ENCODE measurements around the gene PHTF2.

The PHTF2 gene

GRCh38 chr7:77877791-77878190 is 79.2 kb downstream of the PHTF2 start:
- DNase-seq (ENCODE audit: low read depth), result no peak

DNA sequence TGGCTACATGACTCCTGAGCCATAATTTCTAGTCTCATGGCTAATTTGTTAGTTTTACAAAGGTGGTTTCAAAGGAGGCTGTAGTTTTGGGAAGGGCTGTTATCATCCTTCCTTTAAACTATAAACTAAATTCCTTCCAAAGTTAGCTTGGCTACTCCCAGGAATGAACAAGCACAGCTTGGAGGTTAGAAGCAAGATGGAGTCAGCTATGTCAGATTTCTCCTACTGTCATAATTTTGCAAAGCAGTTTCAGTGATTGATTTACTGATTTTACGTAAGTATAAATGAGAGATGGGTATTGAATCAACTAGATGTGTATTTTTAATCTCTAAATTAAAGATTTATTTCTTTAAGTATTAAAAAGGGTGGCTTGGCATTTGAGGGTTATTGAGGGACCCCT is 79.9 kb downstream of the PHTF2 start:
- no peak for DNase-seq (ENCODE audit: low read depth)

DNA sequence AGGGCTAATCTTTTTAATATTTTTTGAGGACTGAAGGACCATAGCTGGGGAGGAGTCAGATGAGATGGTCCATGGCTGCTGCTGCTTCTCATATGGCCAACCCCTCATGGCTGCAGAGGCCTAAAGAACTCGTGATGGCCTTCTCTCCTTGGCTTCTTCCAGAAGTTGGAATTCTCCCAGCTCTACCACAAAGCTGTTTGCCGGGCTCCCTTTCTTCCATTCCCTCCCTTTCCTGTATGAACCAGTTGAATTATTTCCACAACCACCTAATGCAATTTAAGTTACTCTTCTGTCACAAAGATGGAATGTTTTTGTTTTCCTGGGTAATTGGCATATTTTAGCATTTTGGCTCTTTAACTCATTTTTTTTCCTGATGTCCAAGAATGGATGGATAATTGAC is 80.7 kb downstream of the PHTF2 start:
- DNase-seq (ENCODE audit: low read depth), result no peak

DNA sequence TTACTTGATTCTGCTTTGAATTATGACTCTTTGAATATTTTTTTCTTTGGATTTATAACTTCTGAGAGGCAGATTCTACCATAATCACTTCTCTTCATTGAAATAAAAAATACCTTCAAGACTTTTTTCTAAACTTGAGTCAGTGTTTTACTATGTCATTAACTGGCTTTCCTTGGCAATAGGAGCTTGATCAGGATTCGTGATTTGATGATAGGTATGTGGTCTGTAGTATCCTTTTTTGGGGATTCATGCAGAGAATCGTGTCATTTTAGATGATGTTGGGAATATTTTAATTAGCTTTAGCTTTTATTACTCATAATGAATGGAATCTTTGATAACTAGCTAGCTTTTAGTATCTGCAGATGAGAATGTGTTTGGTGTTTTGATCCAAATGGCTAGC is 83.3 kb downstream of the PHTF2 start:
- DNase-seq (ENCODE audit: low read depth), result no peak

DNA sequence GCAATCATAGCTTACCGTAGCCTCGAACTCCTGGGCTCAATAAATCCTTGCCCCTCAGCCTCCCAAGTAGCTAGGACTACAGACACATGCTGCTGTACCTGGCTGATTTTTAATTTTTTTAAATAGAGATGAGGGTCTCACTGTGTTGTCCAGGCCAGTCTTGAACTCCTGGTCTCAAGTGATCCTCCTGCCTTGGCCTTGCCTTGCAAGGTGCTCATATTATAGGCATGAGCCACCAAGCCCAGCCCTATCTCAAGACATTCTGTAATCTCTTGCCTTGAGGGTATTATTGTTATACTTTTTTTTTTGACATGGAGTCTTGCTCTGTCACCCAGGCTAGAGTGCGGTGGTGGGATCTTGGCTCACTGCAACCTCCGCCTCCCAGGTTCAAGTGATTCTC is 86.6 kb downstream of the PHTF2 start:
- DNase-seq (ENCODE audit: low read depth), result no peak

DNA sequence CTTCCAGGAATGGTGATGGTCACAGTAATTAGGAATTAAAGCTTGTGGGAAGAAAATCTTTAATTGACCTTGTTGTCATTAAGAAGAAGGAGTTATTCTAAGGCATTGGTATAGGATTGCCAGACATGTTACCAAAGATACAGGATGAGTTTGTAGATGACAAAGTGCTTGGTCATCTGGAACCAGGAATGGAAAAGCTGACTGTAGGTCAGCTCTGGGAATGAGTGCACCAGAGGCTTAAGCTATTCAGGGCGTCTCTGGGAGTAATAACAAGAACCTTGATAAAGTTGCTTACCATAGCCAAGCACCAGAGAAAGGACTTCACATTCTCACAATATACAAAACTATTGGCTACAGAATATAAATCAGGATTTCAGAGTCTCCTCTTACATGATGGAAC is 89.0 kb downstream of the PHTF2 start:
- no peak for DNase-seq (ENCODE audit: low read depth)

GRCh38 chr7:77888998-77889397 is 90.4 kb downstream of the PHTF2 start:
- no peak for DNase-seq (ENCODE audit: low read depth)

GRCh38 chr7:77893813-77894212 is 95.2 kb downstream of the PHTF2 start:
- no peak for DNase-seq (ENCODE audit: low read depth)

DNA sequence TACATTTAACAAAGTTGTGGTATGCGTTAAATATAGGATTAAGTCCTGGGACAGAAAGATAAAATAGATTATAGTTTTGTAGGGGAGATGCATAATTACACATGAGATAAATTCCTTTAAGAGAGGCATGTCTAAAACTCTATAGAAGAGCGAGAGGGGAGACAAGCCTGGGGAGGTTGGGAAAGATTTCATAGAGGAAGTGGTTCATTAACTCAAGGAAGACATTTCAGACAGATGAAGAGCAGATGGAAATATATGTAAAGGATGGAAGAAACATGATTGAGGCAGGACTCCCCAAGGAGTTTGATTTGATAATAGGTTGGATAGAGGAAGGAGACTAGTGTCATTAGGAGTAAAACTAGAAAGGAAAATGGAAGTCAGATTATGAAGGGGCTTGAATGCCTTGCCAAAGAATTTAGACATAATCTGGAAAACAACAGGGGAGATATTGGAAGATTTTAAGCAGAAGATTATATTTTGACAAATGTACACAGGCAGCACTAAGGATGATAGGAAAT is 96.1 kb downstream of the PHTF2 start:
- no peak for DNase-seq (ENCODE audit: low read depth)

DNA sequence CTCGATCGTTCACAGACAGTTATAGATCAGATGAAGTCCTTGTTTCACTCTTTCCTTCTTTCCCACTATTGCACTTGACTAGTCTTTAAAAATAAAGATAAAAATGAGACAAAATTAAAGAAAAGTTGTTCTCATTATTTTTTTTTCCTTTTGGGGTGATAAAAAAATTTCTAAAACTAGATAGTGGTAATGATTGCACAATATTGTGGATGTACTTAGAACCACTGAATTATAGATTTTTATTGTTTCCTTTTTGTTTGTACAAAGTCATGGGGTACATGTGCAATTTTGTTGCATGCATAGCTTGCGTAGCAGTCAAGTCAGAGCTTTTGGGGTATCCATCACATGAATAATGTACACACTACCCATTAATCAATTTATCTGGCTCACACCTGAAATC is 97.3 kb downstream of the PHTF2 start:
- DNase-seq (ENCODE audit: low read depth), result no peak

GRCh38 chr7:77897004-77897547 is 98.5 kb downstream of the PHTF2 start:
- no peak for DNase-seq (ENCODE audit: low read depth)

- no peak for DNase-seq (ENCODE audit: low read depth)
These were observed 100.9 kb downstream of the PHTF2 start for GRCh38 chr7:77899516-77899915.

- no peak for DNase-seq (ENCODE audit: low read depth)
These were observed 105.0 kb downstream of the PHTF2 start for GRCh38 chr7:77903597-77903996.

DNA sequence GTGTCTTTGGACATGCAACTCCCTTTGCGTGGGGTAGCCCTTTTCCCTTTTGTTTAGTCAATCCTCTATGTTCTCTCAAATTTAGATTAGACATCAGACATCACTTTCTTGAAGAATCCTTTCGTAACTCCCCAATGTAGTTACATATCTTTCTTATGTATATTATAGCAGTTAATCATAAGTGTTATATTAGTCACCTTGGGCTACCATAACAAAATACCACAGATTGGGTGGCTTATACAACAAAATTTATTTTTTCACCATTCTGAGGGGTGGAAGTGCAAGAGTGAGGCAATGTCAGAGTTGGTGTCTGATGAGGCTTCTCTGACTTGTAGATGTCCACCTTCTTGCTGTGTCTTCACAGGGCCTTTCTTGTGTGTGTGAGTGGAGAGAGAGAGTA is 105.7 kb downstream of the PHTF2 start:
- no peak for DNase-seq (ENCODE audit: low read depth)

GRCh38 chr7:77907281-77907680 is 108.7 kb downstream of the PHTF2 start:
- DNase-seq (ENCODE audit: low read depth), result no peak

- no peak for DNase-seq (ENCODE audit: low read depth)
These were observed 110.1 kb downstream of the PHTF2 start for GRCh38 chr7:77908664-77909063.

DNA sequence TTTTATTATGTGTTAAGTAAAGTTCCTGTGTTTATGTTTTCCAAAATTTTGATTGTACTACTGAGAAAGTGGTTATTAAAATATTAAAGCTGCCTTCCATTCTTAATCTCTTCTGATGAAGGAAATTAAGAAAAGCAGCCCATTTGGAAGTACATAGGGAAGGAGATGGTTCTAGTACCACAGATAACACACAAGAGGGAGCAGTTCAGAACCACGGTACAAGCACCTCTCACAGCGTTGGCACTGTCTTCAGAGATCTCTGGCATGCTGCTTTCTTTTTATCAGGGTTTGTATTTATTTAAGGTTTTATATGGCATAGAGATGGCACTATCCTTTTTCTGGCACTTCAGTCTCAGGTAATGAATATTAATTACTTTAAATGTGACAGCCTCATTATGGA is 111.6 kb downstream of the PHTF2 start:
- DNase-seq (ENCODE audit: low read depth), result no peak

GRCh38 chr7:77912293-77912692 is 113.7 kb downstream of the PHTF2 start:
- DNase-seq (ENCODE audit: low read depth), result no peak

- DNase-seq (ENCODE audit: low read depth), result no peak
These were observed 115.5 kb downstream of the PHTF2 start for GRCh38 chr7:77913977-77914607.

DNA sequence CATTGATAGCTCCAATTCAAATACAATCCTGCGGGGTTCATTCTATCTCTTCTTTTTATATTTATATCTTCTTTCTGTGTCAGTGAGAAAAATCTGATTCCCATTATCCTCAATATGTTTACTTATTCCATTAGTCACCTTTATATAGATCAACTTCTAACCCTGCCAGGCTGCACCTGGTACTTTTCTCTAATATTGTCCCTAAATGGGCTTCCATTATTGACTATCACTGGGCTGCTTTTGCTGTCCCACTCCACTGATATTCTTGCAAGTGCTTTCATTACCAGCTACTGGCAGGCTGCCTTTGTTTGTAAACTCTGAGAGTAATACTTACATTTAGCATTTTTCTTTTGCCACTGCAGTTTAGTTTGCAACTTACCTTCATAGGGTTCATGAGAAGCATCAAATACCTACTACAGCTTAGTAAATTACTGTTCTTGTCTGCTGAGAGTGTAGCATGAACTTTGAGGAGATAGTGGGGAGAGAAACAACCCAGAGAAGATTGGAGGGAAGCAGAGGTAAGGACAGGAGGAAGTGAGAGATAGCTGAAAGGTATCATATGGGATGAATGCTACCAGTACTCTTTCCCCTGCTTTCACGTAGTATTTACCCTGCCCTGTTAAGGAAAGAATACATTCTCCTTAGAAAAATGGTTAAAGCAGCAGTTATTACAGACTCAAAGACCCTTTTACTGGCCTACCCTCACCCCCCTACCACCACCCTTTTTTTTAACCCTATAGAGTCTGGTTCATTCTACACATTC is 119.1 kb downstream of the PHTF2 start:
- DNase-seq (ENCODE audit: low read depth), result no peak

DNA sequence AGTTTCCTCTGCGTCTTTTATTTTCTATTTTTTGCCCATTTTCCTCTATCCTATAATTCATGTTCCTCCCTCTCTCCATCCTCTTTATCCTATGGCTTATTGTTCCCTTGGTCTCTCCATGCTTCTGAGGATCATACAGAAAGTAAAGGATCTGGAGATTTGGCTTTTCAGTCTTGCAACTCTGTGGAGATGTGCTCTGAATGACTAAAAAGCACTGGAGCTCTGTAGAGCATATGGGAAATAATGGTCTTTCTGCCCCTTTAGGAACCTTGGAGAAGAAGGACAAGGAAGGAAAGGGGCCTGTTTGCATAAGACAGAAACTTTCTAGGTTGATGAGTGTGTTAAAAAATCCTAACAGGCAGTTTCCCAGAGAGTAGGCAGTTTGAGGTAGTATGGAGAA is 120.1 kb downstream of the PHTF2 start:
- DNase-seq (ENCODE audit: low read depth), result no peak

DNA sequence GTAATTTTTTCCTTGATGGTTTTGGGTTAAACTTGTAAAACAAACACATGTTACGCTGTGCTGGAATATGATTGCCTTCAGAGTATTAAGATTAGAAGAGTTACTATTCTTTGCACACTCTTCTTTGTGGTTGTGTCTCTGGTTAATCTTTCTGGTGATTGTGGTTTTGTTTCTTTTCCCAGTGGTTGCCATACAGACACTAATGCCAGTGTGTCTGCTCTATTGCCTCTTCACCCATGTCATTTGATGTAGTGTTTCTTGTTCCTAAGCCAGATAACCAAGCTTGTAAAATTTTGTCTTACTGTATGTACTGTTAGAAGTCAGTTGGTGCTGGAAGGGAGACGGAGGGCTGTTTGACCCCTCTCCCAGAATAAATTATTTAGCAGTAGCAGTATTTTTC is 124.8 kb downstream of the PHTF2 start:
- no peak for DNase-seq (ENCODE audit: low read depth)

- DNase-seq (ENCODE audit: low read depth), result no peak
These were observed 131.9 kb downstream of the PHTF2 start for GRCh38 chr7:77930496-77930895.

DNA sequence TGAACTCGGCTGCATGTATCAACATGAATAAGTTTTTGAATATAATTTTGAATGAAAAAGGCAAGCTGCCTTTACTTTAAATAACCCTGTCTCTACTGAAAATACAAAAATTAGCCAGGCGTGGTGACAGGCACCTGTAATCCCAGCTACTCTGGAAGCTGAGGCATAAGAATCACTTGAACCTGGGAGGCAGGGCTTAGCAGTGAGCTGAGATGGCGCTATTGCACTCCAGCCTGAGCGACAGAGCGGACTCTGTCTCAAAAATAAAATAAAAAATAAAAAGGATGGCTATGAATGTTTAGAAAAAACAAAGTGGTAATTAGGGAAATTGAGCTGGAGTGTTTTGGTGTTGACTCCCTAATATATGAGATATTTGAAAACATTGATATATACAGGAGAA is 133.3 kb downstream of the PHTF2 start:
- DNase-seq (ENCODE audit: low read depth), result no peak

Measured in activated T-cell treated with anti-CD3 and anti-CD28 coated beads for 24 hours (primary cell).